BJ (cell line): ENCODE measurements around the gene P2RY12. TPM values are rescaled to one million over a fixed set of nuclear protein-coding genes. Genes with fewer than 3 reads are reported as not detected.

Experiments
- CTCF ChIA-PET: fragments of 350-600 bp; formaldehyde crosslinking; extraction: SDS; loops from one replicate; lab custom pipeline; 2021; ENCODE audit warnings: antibody characterized with exemption, inconsistent platforms; lab: Yijun Ruan, JAX
- POLR2A ChIA-PET: fragments of 300-600 bp; sonication (Branson Sonifier 250); formaldehyde crosslinking; extraction: SDS; loops from one replicate; lab custom pipeline; 2021; ENCODE audit warnings: antibody characterized with exemption; lab: Charles Lee
- DNase-seq: peaks from one replicate; pipeline ENCODE4 v3.0.0-alpha.2; 2011; ENCODE audit warnings: low read depth
- H3K27me3 ChIP-seq: 2 replicates; pipeline ENCODE4 v1.6.0; 2011; ENCODE audit warnings: low read length; ENCODE audit not compliant: control insufficient read depth, insufficient read depth
- H3K36me3 ChIP-seq: 2 replicates; pipeline ENCODE4 v1.5.1; 2011; ENCODE audit warnings: low read length; ENCODE audit not compliant: control insufficient read depth, insufficient read depth
- H3K4me3 ChIP-seq: 2 replicates; pipeline ENCODE4 v1.5.1; 2011; ENCODE audit warnings: low read depth, mild to moderate bottlenecking, control low read depth, low read length
- polyA plus RNA-seq: library from polyadenylated mRNA; depleted of rRNA; stranded (reverse); fragments of >200 nt; gene quantifications from 2 replicates; pipeline ENCODE4 v1.2.3, GENCODE V29; 2011
- TF ChIP-seq, protein P1 (sequence below): IDR thresholded peaks from 2 replicates; pipeline ENCODE4 v1.5.1; 2011; ENCODE audit warnings: low read depth, mild to moderate bottlenecking, control low read depth, inconsistent platforms, low read length, moderate library complexity; ENCODE audit not compliant: insufficient read depth

Gene P2RY12
- polyA plus RNA-seq, 1 experiment: not detected

DNA sequence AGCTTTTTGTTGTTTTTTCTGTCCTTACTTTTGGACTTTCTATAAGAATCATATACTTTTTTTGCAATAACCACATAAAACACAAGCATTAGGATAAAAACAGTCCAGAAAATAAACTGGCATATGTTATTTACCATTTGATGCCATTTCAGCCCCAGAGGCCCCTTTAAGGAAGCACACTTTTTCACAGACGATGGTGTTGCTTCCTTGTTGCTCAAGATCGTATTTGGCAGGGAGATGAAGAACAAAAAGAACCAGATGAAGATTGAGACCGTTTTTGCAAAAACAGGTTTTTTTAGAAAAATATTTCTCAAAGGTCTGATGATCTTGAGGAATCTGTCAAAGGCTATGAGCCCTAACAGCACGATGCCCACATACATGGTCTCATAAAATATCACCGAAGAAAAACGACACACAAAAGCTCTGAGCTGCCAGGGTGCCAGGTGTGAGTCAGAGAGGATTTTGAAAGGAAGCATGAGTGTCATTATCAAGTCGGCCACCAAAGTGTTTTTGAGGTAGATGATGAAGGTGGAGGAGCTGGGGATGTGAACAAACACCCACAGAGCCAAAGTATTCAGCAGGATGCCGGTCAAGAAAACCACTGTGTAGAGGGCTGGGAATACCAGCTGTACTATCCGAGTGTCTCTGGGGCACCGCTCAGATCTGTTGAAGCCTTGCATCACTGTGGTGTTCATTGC is 56.1 kb downstream of the P2RY12 start:
- CTCF ChIA-PET: interaction anchor here (0.6 to 3.3 kb wide), 14 partner anchors 10 to 1156 kb away, joined by 3 to 17 read pairs (median 3); no protein-coding TSS in a partner anchor
- DNase-seq: no peak
- POLR2A ChIA-PET: interaction anchor here (0.6 kb wide), 1 partner anchor 831 kb away, joined by 6 read pairs; no protein-coding TSS in a partner anchor
- H3K36me3 ChIP-seq: no peaks in the 10 kb centered on the region
- no peaks in the 10 kb centered on the region for H3K27me3 ChIP-seq
- no peak overlapping the region for H3K4me3 ChIP-seq
- TF ChIP-seq, protein P1, sequence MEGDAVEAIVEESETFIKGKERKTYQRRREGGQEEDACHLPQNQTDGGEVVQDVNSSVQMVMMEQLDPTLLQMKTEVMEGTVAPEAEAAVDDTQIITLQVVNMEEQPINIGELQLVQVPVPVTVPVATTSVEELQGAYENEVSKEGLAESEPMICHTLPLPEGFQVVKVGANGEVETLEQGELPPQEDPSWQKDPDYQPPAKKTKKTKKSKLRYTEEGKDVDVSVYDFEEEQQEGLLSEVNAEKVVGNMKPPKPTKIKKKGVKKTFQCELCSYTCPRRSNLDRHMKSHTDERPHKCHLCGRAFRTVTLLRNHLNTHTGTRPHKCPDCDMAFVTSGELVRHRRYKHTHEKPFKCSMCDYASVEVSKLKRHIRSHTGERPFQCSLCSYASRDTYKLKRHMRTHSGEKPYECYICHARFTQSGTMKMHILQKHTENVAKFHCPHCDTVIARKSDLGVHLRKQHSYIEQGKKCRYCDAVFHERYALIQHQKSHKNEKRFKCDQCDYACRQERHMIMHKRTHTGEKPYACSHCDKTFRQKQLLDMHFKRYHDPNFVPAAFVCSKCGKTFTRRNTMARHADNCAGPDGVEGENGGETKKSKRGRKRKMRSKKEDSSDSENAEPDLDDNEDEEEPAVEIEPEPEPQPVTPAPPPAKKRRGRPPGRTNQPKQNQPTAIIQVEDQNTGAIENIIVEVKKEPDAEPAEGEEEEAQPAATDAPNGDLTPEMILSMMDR: no peak

DNA sequence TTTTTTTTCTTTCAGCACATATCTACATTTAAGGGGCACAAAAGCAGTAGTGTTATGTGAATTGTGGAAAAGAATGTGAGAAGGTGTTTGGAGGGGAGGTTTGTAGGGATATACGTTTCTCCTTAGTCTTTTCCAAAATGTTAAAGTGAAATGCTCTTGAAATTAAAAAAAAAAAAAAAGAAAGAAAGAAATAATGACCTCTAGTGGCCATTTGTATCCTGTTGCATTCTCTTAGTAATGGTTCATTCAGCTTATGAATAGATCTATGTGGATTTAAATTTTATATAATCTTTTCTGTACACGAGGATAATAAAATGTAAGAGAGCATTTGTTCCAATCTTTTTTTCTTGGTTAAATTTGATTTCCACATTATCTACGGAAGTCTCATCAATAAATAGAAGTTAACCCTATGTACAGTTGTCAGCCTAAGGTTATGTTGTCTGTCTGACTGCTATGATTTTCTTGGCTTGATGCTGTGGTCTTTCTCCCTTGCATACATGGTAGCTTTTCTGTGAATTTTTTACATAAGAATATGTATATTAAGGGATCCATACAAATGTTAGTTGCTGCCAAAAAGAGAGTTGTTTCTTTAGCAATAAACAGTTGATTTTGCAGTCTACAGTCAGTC is 56.9 kb downstream of the P2RY12 start:
- no peak for DNase-seq
- TF ChIP-seq, protein P1: peak; percentile 58; the same call in 1 of the 2 replicates
- no peaks in the 10 kb centered on the region; the same call in 1 of the 2 replicates for H3K27me3 ChIP-seq
- H3K36me3 ChIP-seq: no peaks in the 10 kb centered on the region
- ChIA-PET CTCF (interaction anchor here (0.6 to 3.3 kb wide), 13 partner anchors 9 to 1157 kb away, joined by 3 to 17 read pairs (median 3); no protein-coding TSS in a partner anchor), POLR2A (interaction anchor here (0.6 to 0.7 kb wide), 2 partner anchors 94 to 832 kb away, joined by 3 to 6 read pairs; no protein-coding TSS in a partner anchor)
- H3K4me3 ChIP-seq: no peak overlapping the region

DNA sequence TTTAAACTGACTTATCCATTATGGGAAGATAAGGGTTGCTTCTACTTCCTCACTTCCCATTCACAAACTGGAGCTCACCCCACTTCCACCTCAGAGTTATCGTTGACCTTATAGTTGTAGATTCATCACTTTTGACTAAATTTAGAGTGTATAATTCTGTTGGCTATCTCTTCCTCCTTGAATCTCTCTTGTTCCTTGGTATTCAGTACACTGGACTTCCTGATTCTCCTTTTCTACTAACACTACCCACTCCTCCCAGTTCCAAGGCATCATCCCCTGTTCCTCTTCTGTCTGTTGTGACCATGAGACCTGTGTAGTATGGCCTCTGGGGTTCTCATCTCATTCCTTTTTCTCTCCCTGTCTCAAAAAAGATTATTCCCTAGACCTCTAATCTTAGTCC is 62.0 kb downstream of the P2RY12 start:
- POLR2A ChIA-PET: no interaction called here
- DNase-seq: no peak
- TF ChIP-seq, protein P1: no peak
- no peak overlapping the region for H3K4me3 ChIP-seq
- H3K27me3 ChIP-seq: no peaks in the 10 kb centered on the region; the same call in 1 of the 2 replicates
- CTCF ChIA-PET: no interaction called here
- no peaks in the 10 kb centered on the region for H3K36me3 ChIP-seq

DNA sequence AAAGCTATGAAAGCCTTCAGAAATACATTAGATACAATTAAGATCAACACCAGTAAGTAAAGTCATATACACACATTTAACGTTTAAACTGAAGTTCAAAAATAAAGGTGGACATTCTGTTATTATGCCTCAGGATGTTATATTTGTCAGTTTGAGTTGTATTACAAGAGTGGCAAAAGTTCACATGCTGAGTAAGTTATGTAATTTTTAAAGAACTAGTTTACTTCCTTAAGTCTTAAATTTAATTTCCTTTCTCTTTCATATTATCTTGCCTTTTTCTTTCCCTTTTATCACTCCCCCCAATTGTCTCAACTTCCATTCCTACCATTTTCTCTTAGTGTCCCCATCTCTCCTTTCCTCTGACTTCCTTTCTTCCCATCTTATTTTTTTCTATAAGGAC is 63.0 kb downstream of the P2RY12 start:
- H3K36me3 ChIP-seq: no peaks in the 10 kb centered on the region
- CTCF ChIA-PET: interaction anchor here (1.3 to 1.7 kb wide), 2 partner anchors 21 to 29 kb away, joined by 3 read pairs; no protein-coding TSS in a partner anchor
- POLR2A ChIA-PET: no interaction called here
- no peak for DNase-seq
- H3K4me3 ChIP-seq: no peak overlapping the region
- no peaks in the 10 kb centered on the region; the same call in 1 of the 2 replicates for H3K27me3 ChIP-seq
- TF ChIP-seq, protein P1: no peak

DNA sequence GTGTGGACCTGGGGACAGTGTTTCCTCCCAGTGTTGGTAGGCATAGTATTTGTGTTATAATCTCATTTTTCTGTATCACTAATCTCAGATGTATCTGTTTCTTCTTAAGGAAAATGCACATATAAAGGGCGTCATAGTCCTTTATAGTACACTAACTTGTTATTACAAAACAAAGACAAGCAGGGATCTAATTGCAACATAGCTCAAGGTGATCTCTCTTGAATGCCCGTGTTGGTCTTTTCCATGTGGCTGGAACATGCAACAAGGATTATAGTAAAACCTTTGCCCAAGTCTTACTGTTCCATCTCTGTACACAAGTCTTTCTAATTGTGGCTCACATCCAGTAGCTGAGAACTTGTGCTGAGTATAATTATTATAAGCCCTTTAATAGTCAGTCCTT is 64.4 kb downstream of the P2RY12 start:
- POLR2A ChIA-PET: no interaction called here
- TF ChIP-seq, protein P1: no peak
- CTCF ChIA-PET: interaction anchor here (1.1 to 1.7 kb wide), 2 partner anchors 22 to 27 kb away, joined by 3 read pairs; no protein-coding TSS in a partner anchor

More for the DNA sequence above, 64.4 kb downstream of the P2RY12 start:
- no peaks in the 10 kb centered on the region; the same call in 1 of the 2 replicates for H3K27me3 ChIP-seq
- no peak overlapping the region for H3K4me3 ChIP-seq
- no peak for DNase-seq
- H3K36me3 ChIP-seq: no peaks in the 10 kb centered on the region
